Fibroblast of lung (primary cell): ENCODE measurements around the gene SLIT1. TPM values are rescaled to one million over a fixed set of nuclear protein-coding genes. Genes with fewer than 3 reads are reported as not detected.

Experiments used
- DNase-seq, 2 donors: peaks; one replicate each; pipeline versions ENCODE4 v3.0.0 to v3.0.0-alpha.2; 2010; ENCODE audit warnings: low read depth in 2 of 2
- H2AFZ ChIP-seq: 2 replicates; pipeline ENCODE4 v1.5.1; 2012; ENCODE audit warnings: low read length, control low read depth, inconsistent platforms
- H3K27ac ChIP-seq: 2 replicates; pipeline ENCODE4 v1.5.1; 2011; ENCODE audit warnings: low read length, control low read depth; ENCODE audit not compliant: insufficient read depth
- H3K27me3 ChIP-seq: 2 replicates; pipeline ENCODE4 v1.5.1; 2011; ENCODE audit warnings: mild to moderate bottlenecking, low read length; ENCODE audit not compliant: control insufficient read depth, insufficient read depth
- H3K36me3 ChIP-seq: 2 replicates; pipeline ENCODE4 v1.5.1; 2011; ENCODE audit warnings: low read length; ENCODE audit not compliant: control insufficient read depth, insufficient read depth
- H3K4me1 ChIP-seq: 2 replicates; pipeline ENCODE4 v1.5.1; 2011; ENCODE audit warnings: low read length; ENCODE audit not compliant: control insufficient read depth, insufficient read depth; ENCODE audit errors: extremely low read depth
- H3K4me2 ChIP-seq: 2 replicates; pipeline ENCODE4 v1.5.1; 2011; ENCODE audit warnings: low read length, control low read depth; ENCODE audit not compliant: insufficient read depth; ENCODE audit errors: extremely low read depth
- H3K4me3 ChIP-seq, 4 experiments: fragments of 200-600 bp in 1 of 4; sonication (generic) in 1 of 4; replicated peaks in 1 of 4; 2 replicates each; pipeline ENCODE4 v1.5.1; 2011 to 2016; ENCODE audit warnings: low read length in 4 of 4, low read depth in 3 of 4, mild to moderate bottlenecking in 3 of 4, control low read depth in 2 of 4, inconsistent platforms in 1 of 4, mixed read lengths in 1 of 4; ENCODE audit not compliant: insufficient read depth in 1 of 4; ENCODE audit errors: control extremely low read depth in 1 of 4
- H3K79me2 ChIP-seq: 2 replicates; pipeline ENCODE4 v1.5.1; 2012; ENCODE audit warnings: mild to moderate bottlenecking, low read length, inconsistent platforms; ENCODE audit not compliant: control insufficient read depth, insufficient read depth
- H3K9ac ChIP-seq: 2 replicates; pipeline ENCODE4 v1.5.1; 2011; ENCODE audit warnings: mild to moderate bottlenecking, low read length, control low read depth; ENCODE audit not compliant: insufficient read depth
- H3K9me3 ChIP-seq: 2 replicates; pipeline ENCODE4 v1.5.1; 2012; ENCODE audit warnings: low read depth, low read length; ENCODE audit not compliant: control insufficient read depth, insufficient read depth
- H4K20me1 ChIP-seq: 2 replicates; pipeline ENCODE4 v1.5.1; 2011; ENCODE audit warnings: low read length; ENCODE audit not compliant: control insufficient read depth, insufficient read depth; ENCODE audit errors: extremely low read depth
- EZH2 ChIP-seq: IDR thresholded peaks from 2 replicates; pipeline ENCODE4 v1.5.1; 2012; ENCODE audit warnings: low read length, control low read depth, mild to moderate bottlenecking; ENCODE audit errors: missing control alignments
- polyA plus RNA-seq, 2 donors: library from polyadenylated mRNA; depleted of rRNA in 1 of 2; stranded (reverse) in 1 of 2; unstranded in 1 of 2; fragments of >200 nt; gene quantifications; 2 replicates each; pipeline ENCODE4 v1.2.1, GENCODE V29; 2011 to 2012; ENCODE audit warnings: missing spikeins in 1 of 2
- total RNA-seq: library from RNA; depleted of rRNA; stranded (reverse); fragments of >200 nt; gene quantifications from 2 replicates; pipeline ENCODE4 v1.2.1, GENCODE V29; 2014
- TF ChIP-seq, protein P1 (sequence below), 2 donors: IDR thresholded peaks in 1 of 2; conservative IDR thresholded peaks in 1 of 2; 1 replicate in 1 of 2; 2 replicates in 1 of 2; pipeline ENCODE4 v1.5.1; 2011 to 2012; ENCODE audit warnings: low read length in 2 of 2, control low read depth in 1 of 2, inconsistent platforms in 1 of 2, low read depth in 1 of 2, mild to moderate bottlenecking in 1 of 2

Gene SLIT1
- total and polyA plus RNA-seq, 2 donors (not counting 1 experiment from before 2014, with no cell fraction given): 0.02 to 0.17 TPM

GRCh38 chr10:97040706-97041105 is 145.1 kb downstream of the SLIT1 start:
- H3K9ac ChIP-seq: no peak overlapping the region
- no peak overlapping the region for H3K4me2 ChIP-seq
- H3K79me2 ChIP-seq: no peaks in the 10 kb centered on the region
- no peaks in the 10 kb centered on the region for H3K27me3 ChIP-seq
- H3K27ac ChIP-seq: no peak overlapping the region
- no peak overlapping the region for H2AFZ ChIP-seq
- no peaks in the 10 kb centered on the region for H4K20me1 ChIP-seq
- H3K9me3 ChIP-seq: no peaks in the 10 kb centered on the region
- DNase-seq: no peak
- no peak for TF ChIP-seq EZH2
- TF ChIP-seq, protein P1, sequence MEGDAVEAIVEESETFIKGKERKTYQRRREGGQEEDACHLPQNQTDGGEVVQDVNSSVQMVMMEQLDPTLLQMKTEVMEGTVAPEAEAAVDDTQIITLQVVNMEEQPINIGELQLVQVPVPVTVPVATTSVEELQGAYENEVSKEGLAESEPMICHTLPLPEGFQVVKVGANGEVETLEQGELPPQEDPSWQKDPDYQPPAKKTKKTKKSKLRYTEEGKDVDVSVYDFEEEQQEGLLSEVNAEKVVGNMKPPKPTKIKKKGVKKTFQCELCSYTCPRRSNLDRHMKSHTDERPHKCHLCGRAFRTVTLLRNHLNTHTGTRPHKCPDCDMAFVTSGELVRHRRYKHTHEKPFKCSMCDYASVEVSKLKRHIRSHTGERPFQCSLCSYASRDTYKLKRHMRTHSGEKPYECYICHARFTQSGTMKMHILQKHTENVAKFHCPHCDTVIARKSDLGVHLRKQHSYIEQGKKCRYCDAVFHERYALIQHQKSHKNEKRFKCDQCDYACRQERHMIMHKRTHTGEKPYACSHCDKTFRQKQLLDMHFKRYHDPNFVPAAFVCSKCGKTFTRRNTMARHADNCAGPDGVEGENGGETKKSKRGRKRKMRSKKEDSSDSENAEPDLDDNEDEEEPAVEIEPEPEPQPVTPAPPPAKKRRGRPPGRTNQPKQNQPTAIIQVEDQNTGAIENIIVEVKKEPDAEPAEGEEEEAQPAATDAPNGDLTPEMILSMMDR (conservative IDR thresholded peaks at IDR 0.05 in 1 of 2, IDR thresholded peaks at IDR 0.05 in 1 of 2; ENCODE audit: low read depth in 1 of 2, low read length in 2 of 2): no peak
- no peaks in the 10 kb centered on the region for H3K36me3 ChIP-seq
- peaks cover 2% of the 10 kb centered on the region for H3K4me1 ChIP-seq
- no peak overlapping the region for H3K4me3 ChIP-seq

- Histone ChIP-seq H3K9ac (no peak overlapping the region), H3K4me1 (peaks cover 2% of the 10 kb centered on the region), H4K20me1 (no peaks in the 10 kb centered on the region), H3K9me3 (no peaks in the 10 kb centered on the region), H3K79me2 (no peaks in the 10 kb centered on the region), H3K4me2 (no peak overlapping the region), H3K27me3 (no peaks in the 10 kb centered on the region), H3K4me3 (no peak overlapping the region), H2AFZ (no peak overlapping the region), H3K36me3 (no peaks in the 10 kb centered on the region), H3K27ac (no peak overlapping the region)
- no peak for DNase-seq
- TF ChIP-seq, protein P1 (conservative IDR thresholded peaks at IDR 0.05 in 1 of 2, IDR thresholded peaks at IDR 0.05 in 1 of 2; ENCODE audit: low read depth in 1 of 2, low read length in 2 of 2): no peak
- TF ChIP-seq EZH2: no peak
These were observed 145.5 kb downstream of the SLIT1 start for GRCh38 chr10:97040248-97040584.

DNA sequence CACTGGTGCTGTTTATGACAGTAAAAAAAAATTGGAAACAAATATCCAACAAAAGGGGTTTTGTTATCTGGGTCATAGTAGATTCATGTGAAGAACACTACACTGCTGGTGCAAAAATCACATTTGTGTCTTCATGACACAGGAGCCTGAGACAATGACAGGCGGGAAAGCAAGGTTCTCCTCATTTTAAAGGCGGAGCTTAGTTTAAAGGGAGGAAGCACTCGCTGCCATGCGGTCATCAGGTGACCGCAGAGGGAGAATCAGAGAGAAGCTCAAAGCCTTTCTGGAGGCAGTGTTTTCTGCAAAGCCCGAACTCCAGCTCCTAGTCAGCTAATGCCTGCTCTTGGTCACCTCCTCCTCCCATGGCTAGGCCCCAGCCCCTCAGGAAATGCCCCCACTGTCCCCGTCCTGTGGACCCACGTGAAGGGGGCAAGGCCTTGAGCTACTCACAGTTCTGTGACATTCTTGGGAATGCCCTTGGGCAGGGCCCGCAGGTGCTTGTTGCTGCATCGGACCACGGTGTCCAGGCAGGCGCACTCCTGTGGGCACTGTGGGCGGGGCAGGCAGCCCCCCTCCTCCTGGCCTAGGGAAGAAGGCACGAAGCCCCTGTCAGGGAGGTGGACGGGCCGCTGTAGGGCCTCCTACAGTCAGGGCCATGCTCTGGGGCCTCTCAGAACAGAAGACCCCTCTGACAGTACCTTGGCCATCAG is 146.1 kb downstream of the SLIT1 start:
- no peaks in the 10 kb centered on the region for H3K79me2 ChIP-seq
- no peaks in the 10 kb centered on the region for H4K20me1 ChIP-seq
- no peaks in the 10 kb centered on the region for H3K9me3 ChIP-seq
- H3K27me3 ChIP-seq: no peaks in the 10 kb centered on the region
- TF ChIP-seq, protein P1 (conservative IDR thresholded peaks at IDR 0.05 in 1 of 2, IDR thresholded peaks at IDR 0.05 in 1 of 2; ENCODE audit: low read depth in 1 of 2, low read length in 2 of 2): no peak
- TF ChIP-seq EZH2: no peak
- no peak overlapping the region for H3K4me3 ChIP-seq
- H3K4me1 ChIP-seq: peaks cover 2% of the 10 kb centered on the region
- no peak overlapping the region for H3K27ac ChIP-seq
- H3K4me2 ChIP-seq: no peak overlapping the region
- no peak overlapping the region for H3K9ac ChIP-seq
- H3K36me3 ChIP-seq: no peaks in the 10 kb centered on the region
- H2AFZ ChIP-seq: no peak overlapping the region
- DNase-seq: no peak
